ENCODE results near the gene BANF2.

BANF2 gene

GRCh38 chr20:17693444-17694001 lies 6.2 kb upstream of the BANF2 start:
- no peak for TF ChIP-seq EZH2 (optimal IDR thresholded peaks at IDR 0.05; ENCODE audit: low read depth, low read length)
- no peak for TF ChIP-seq CTCF (IDR thresholded peaks at IDR 0.05; ENCODE audit: low read length)
- no peak for TF ChIP-seq EZH2phosphoT487 (IDR thresholded peaks at IDR 0.05; ENCODE audit: low read length)
- Histone ChIP-seq H3K9me2 (replicated peaks; ENCODE audit: insufficient read depth, low read length) (no peaks in the 10 kb centered on the region), H3K36me3 (replicated peaks; ENCODE audit: insufficient read depth, low read length) (no peaks in the 10 kb centered on the region), H3K27me3 (replicated peaks; ENCODE audit: insufficient read depth, low read length) (no peaks in the 10 kb centered on the region), H3K79me2 (ENCODE audit: low read length) (no peaks in the 10 kb centered on the region), H3K4me1 (ENCODE audit: low read length) (no peaks in the 10 kb centered on the region), H4K20me1 (ENCODE audit: insufficient read depth, low read length) (no peaks in the 10 kb centered on the region), H3K4me2 (ENCODE audit: low read depth, low read length) (no peak overlapping the region), H3K9me3 (replicated peaks; ENCODE audit: insufficient read depth, low read length) (no peaks in the 10 kb centered on the region), H2AFZ (ENCODE audit: low read length) (no peak overlapping the region), H3K27ac (ENCODE audit: low read length) (no peak overlapping the region), H3K9ac (ENCODE audit: low read length) (no peak overlapping the region), H3F3A (ENCODE audit: insufficient read depth, low read length) (no peaks in the 10 kb centered on the region), H3K4me3 (ENCODE audit: low read length) (no peak overlapping the region)
- no peak for DNase-seq

- H3K9me3 ChIP-seq (replicated peaks; ENCODE audit: insufficient read depth, low read length), result no peaks in the 10 kb centered on the region
- H3K9me2 ChIP-seq (replicated peaks; ENCODE audit: insufficient read depth, low read length), result no peaks in the 10 kb centered on the region
- H4K20me1 ChIP-seq (ENCODE audit: insufficient read depth, low read length), result no peaks in the 10 kb centered on the region
- no peak for DNase-seq
- H3K27me3 ChIP-seq (replicated peaks; ENCODE audit: insufficient read depth, low read length), result no peaks in the 10 kb centered on the region
- H3K79me2 ChIP-seq (ENCODE audit: low read length), result no peaks in the 10 kb centered on the region
- H3K4me2 ChIP-seq (ENCODE audit: low read depth, low read length), result no peak overlapping the region
- TF ChIP-seq EZH2phosphoT487 (IDR thresholded peaks at IDR 0.05; ENCODE audit: low read length) (no peak), EZH2 (optimal IDR thresholded peaks at IDR 0.05; ENCODE audit: low read depth, low read length) (no peak), CTCF (IDR thresholded peaks at IDR 0.05; ENCODE audit: low read length) (no peak)
- H3K27ac ChIP-seq (ENCODE audit: low read length), result no peak overlapping the region
- no peak overlapping the region for H3K4me3 ChIP-seq (ENCODE audit: low read length)
- H3F3A ChIP-seq (ENCODE audit: insufficient read depth, low read length), result no peaks in the 10 kb centered on the region
- no peak overlapping the region for H2AFZ ChIP-seq (ENCODE audit: low read length)
- H3K4me1 ChIP-seq (ENCODE audit: low read length), result peaks cover under 1% of the 10 kb centered on the region; the same call in 1 of the 2 replicates
- no peaks in the 10 kb centered on the region for H3K36me3 ChIP-seq (replicated peaks; ENCODE audit: insufficient read depth, low read length)
- no peak overlapping the region for H3K9ac ChIP-seq (ENCODE audit: low read length)
Measured at GRCh38 chr20:17694767-17695166, 5.0 kb upstream of the BANF2 start.

GRCh38 chr20:17696287-17696686 lies 3.5 kb upstream of the BANF2 start:
- DNase-seq, result no peak
- Histone ChIP-seq H4K20me1 (ENCODE audit: insufficient read depth, low read length) (no peaks in the 10 kb centered on the region), H3K4me3 (ENCODE audit: low read length) (no peak overlapping the region), H2AFZ (ENCODE audit: low read length) (no peak overlapping the region), H3K4me2 (ENCODE audit: low read depth, low read length) (no peak overlapping the region), H3K36me3 (replicated peaks; ENCODE audit: insufficient read depth, low read length) (no peaks in the 10 kb centered on the region), H3K9me2 (replicated peaks; ENCODE audit: insufficient read depth, low read length) (no peaks in the 10 kb centered on the region), H3K9me3 (replicated peaks; ENCODE audit: insufficient read depth, low read length) (no peaks in the 10 kb centered on the region), H3K4me1 (ENCODE audit: low read length) (peaks cover 9% of the 10 kb centered on the region), H3K27ac (ENCODE audit: low read length) (no peak overlapping the region), H3K9ac (ENCODE audit: low read length) (no peak overlapping the region), H3F3A (ENCODE audit: insufficient read depth, low read length) (no peaks in the 10 kb centered on the region), H3K27me3 (replicated peaks; ENCODE audit: insufficient read depth, low read length) (no peaks in the 10 kb centered on the region), H3K79me2 (ENCODE audit: low read length) (no peaks in the 10 kb centered on the region)
- no peak for TF ChIP-seq CTCF (IDR thresholded peaks at IDR 0.05; ENCODE audit: low read length)
- no peak for TF ChIP-seq EZH2 (optimal IDR thresholded peaks at IDR 0.05; ENCODE audit: low read depth, low read length)
- no peak for TF ChIP-seq EZH2phosphoT487 (IDR thresholded peaks at IDR 0.05; ENCODE audit: low read length)
